Esophagus muscularis mucosa (tissue), 4 donors: ENCODE measurements around the gene LRFN2. TPM values are rescaled to one million over a fixed set of nuclear protein-coding genes. Genes with fewer than 3 reads are reported as not detected.

Experiments used
- DNase-seq: peaks from one replicate; pipeline ENCODE4 v3.0.0-alpha.2; 2017; ENCODE audit errors: extremely low spot score
- H3K27ac ChIP-seq, 4 donors: fragments of 200-600 bp; sonication (generic); replicated peaks in 1 of 4; 1 replicate in 3 of 4; 2 replicates in 1 of 4; pipeline ENCODE4 v1.5.1; 2016 to 2019; ENCODE audit warnings: mild to moderate bottlenecking in 1 of 4
- H3K27me3 ChIP-seq, 4 donors: fragments of 200-600 bp; sonication (generic); one replicate each; pipeline versions ENCODE4 v1.5.1 to v1.6.0; 2016 to 2019
- H3K36me3 ChIP-seq, 4 donors: fragments of 200-600 bp; sonication (generic); one replicate each; pipeline ENCODE4 v1.5.1; 2016 to 2019
- H3K4me1 ChIP-seq, 4 donors: fragments of 200-600 bp; sonication (generic); one replicate each; pipeline ENCODE4 v1.5.1; 2016 to 2019
- H3K4me3 ChIP-seq, 4 donors: fragments of 200-600 bp; sonication (generic); 1 replicate in 2 of 4; 2 replicates in 2 of 4; pipeline ENCODE4 v1.5.1; 2016 to 2019; ENCODE audit warnings: mild to moderate bottlenecking in 4 of 4, moderate library complexity in 1 of 4
- H3K9me3 ChIP-seq, 4 donors: fragments of 200-600 bp; sonication (generic); 1 replicate in 3 of 4; 2 replicates in 1 of 4; pipeline ENCODE4 v1.5.1; 2016 to 2019
- CTCF ChIP-seq, 3 experiments: fragments of 200-600 bp in 2 of 3; fragments of 450-650 bp in 1 of 3; sonication (generic) in 2 of 3; IDR thresholded peaks; one replicate each; pipeline ENCODE4 v1.5.1; 2017 to 2019; ENCODE audit warnings: antibody characterized with exemption in 3 of 3, mild to moderate bottlenecking in 2 of 3, moderate library complexity in 1 of 3
- EP300 ChIP-seq: sonication (generic); formaldehyde crosslinking; IDR thresholded peaks from one replicate; pipeline ENCODE4 v1.6.1; 2017; ENCODE audit warnings: antibody characterized with exemption
- POLR2A ChIP-seq: fragments of 450-650 bp; IDR thresholded peaks from one replicate; pipeline ENCODE4 v1.6.1; 2017; ENCODE audit warnings: antibody characterized with exemption, moderate library complexity, mild to moderate bottlenecking, low read depth
- POLR2AphosphoS5 ChIP-seq, 2 donors: sonication (generic); formaldehyde crosslinking; IDR thresholded peaks; one replicate each; pipeline ENCODE4 v1.6.1; 2017; ENCODE audit warnings: antibody characterized with exemption in 2 of 2
- WGBS: methylation state at CpG from one replicate; pipeline ENCODE4 v1.1.5; 2018; 5-methylcytosine and 5-hydroxymethylcytosine counted together
- intact Hi-C: fragments of 100-400 bp; cut with DNase I; formaldehyde crosslinking; loops from one replicate; pipeline ENCODE4 v1.15.1; 2023
- total RNA-seq, 4 donors: library from RNA; depleted of rRNA; stranded (reverse); fragments of >200 nt; gene quantifications; one replicate each; pipeline versions ENCODE4 v1.1.0 to v1.2.1, GENCODE V29; 2016

LRFN2 gene
- total RNA-seq, 4 donors from 2014 or later = 0.11 TPM; not detected in 3

DNA sequence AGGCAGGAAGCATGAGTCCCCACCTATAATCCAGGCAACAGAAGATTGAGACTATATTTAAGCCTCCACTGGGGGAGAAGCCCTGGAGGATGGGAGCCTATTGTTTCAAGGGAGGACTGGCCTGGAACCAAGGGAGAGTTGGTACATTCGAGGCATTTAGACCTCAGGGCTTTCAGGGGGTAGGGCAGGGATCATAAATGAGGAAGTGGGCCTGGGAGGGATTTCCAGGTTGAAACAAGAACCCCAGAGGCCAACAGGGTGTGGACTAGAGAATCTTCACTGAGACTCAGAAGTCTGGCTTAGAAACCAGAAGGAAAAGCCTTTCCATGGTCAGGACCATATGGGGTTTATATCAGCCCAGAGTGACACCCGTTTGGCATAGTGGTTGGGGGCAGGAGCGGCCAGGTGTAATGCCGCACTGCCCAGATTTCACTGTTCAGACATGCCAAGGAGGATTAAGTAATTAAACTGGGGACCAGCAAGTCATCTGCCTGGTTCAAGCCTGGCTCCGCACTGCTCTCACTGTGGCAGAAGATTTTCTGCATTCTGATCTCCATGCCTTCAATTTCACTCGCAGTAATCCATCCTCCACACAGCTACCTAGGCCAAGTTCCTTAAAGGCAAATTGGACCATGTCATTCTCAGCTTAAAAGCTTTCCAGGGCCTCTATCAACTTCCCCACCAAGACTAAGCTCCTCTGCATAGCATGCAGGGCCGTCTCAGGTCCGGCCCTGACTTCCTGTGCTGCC, 17.8 kb downstream of the LRFN2 start:
- Histone ChIP-seq H3K36me3 (no peaks in the 10 kb centered on the region), H3K27me3 (no peaks in the 10 kb centered on the region), H3K27ac (no peak overlapping the region), H3K4me3 (no peak overlapping the region), H3K4me1 (no peaks in the 10 kb centered on the region), H3K9me3 (no peaks in the 10 kb centered on the region)
- 73% methylated on average over 6 of the region's 8 CpGs for WGBS
- TF ChIP-seq EP300 = no peak
- no peak for TF ChIP-seq POLR2A
- no peak for TF ChIP-seq CTCF (IDR thresholded peaks at IDR 0.05)
- no peak for DNase-seq
- intact Hi-C loops = no loop called here

- Histone ChIP-seq H3K27ac (no peak overlapping the region), H3K27me3 (no peaks in the 10 kb centered on the region), H3K4me1 (no peaks in the 10 kb centered on the region), H3K4me3 (no peak overlapping the region), H3K36me3 (no peaks in the 10 kb centered on the region), H3K9me3 (no peaks in the 10 kb centered on the region)
- no peak for TF ChIP-seq POLR2AphosphoS5 (IDR thresholded peaks at IDR 0.05)
- no peak for TF ChIP-seq EP300
- TF ChIP-seq POLR2A = no peak
- TF ChIP-seq CTCF (IDR thresholded peaks at IDR 0.05) = no peak
- no peak for DNase-seq
- 69% methylated on average over 6 of the region's 6 CpGs for WGBS
- intact Hi-C loops = no loop called here
Observed at GRCh38 chr6:40568062-40568708, 19.0 kb downstream of the LRFN2 start.

DNA sequence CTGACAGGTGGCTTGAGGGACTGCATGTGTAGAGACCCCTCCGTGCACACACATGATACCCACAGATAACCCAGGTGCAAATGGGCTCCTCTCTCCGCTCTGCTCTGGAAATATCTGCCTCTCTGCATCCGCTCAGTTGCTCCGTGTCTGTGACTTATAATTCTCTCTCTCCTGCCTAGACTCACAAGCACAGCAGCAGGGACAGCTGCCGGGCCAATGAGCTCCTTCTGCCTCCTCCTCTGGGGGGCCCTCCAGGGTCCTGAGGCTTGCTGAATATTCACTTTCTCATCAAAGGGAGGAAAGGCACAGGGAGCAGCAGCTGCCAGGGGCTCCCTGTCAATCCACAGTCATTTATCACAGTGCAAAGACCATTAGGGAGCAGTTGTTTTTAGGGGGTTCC, 24.1 kb downstream of the LRFN2 start:
- H3K9me3 ChIP-seq = no peaks in the 10 kb centered on the region
- 63% methylated on average over 5 of the region's 5 CpGs for WGBS
- no peaks in the 10 kb centered on the region for H3K36me3 ChIP-seq
- intact Hi-C loops = no loop called here
- no peaks in the 10 kb centered on the region for H3K4me1 ChIP-seq
- no peak overlapping the region for H3K27ac ChIP-seq
- no peak overlapping the region for H3K4me3 ChIP-seq
- no peak for TF ChIP-seq EP300
- no peak for TF ChIP-seq CTCF (IDR thresholded peaks at IDR 0.05)
- no peak for TF ChIP-seq POLR2AphosphoS5 (IDR thresholded peaks at IDR 0.05)
- TF ChIP-seq POLR2A = no peak
- no peak for DNase-seq
- H3K27me3 ChIP-seq = no peaks in the 10 kb centered on the region

GRCh38 chr6:40559056-40559455, 28.1 kb downstream of the LRFN2 start:
- no peak for DNase-seq
- 94% methylated on average over 4 of the region's 4 CpGs for WGBS
- Histone ChIP-seq H3K4me1 (no peaks in the 10 kb centered on the region), H3K4me3 (no peak overlapping the region), H3K27ac (no peak overlapping the region), H3K27me3 (no peaks in the 10 kb centered on the region), H3K9me3 (no peaks in the 10 kb centered on the region), H3K36me3 (no peaks in the 10 kb centered on the region)
- intact Hi-C loops = no loop called here
- TF ChIP-seq CTCF (IDR thresholded peaks at IDR 0.05) = no peak
- TF ChIP-seq EP300 = no peak
- TF ChIP-seq POLR2AphosphoS5 (IDR thresholded peaks at IDR 0.05) = no peak
- no peak for TF ChIP-seq POLR2A
